ENCODE measurements around the gene ZBTB3. TPM values are rescaled to one million over a fixed set of nuclear protein-coding genes. Genes with fewer than 3 reads are reported as not detected.

Gene ZBTB3
- total and polyA plus RNA-seq, 9 of the 15 experiments (the other 6 are each of a cell fraction or from before 2014, with no cell fraction given), result 1.9 to 10.0 (median 4.9) TPM

GRCh38 chr11:62791501-62792201 is 37.7 kb upstream of the ZBTB3 start, which contains the start of gene TMEM223 (continued):
- no peak for TF ChIP-seq MYC (IDR thresholded peaks at IDR 0.05; ENCODE audit: low read depth, low read length)
- no peak; the same call in 1 of the 2 replicates for TF ChIP-seq MYC (CRISPR knock-in tag; IDR thresholded peaks at IDR 0.05; ENCODE audit: borderline replicate concordance, low read depth)
- no peak for TF ChIP-seq CHAMP1 (IDR thresholded peaks at IDR 0.05)
- TF ChIP-seq DNMT1 (IDR thresholded peaks at IDR 0.05), result peak; percentile 90
- TF ChIP-seq ZNF449 (CRISPR knock-in tag; IDR thresholded peaks at IDR 0.05), result no peak
- TF ChIP-seq CBX3 (IDR thresholded peaks at IDR 0.05; ENCODE audit: borderline replicate concordance in 1 of 2, low read length in 2 of 2), result no peak; a peak in 1 of 3 replicates
- TF ChIP-seq SMARCA4 (IDR thresholded peaks at IDR 0.05), result no peak
- peak; percentile 69 to 81 for TF ChIP-seq MNT (conservative IDR thresholded peaks at IDR 0.05)
- TF ChIP-seq DACH1 (IDR thresholded peaks at IDR 0.05; ENCODE audit: partially characterized antibody), result no peak
- TF ChIP-seq GTF3C2 (IDR thresholded peaks at IDR 0.05; ENCODE audit: borderline replicate concordance, extremely low read depth, insufficient read length), result no peak
- TF ChIP-seq HNRNPK (IDR thresholded peaks at IDR 0.05; ENCODE audit: low read depth, low read length, poor library complexity, severe bottlenecking), result no peak
- TF ChIP-seq GABPA (tag; conservative IDR thresholded peaks at IDR 0.05; ENCODE audit: low read depth), result peak; percentile 94
- peak; percentile 66 for TF ChIP-seq CXXC5 (CRISPR knock-in tag; IDR thresholded peaks at IDR 0.05)
- TF ChIP-seq MEIS2 (IDR thresholded peaks at IDR 0.05; ENCODE audit: partially characterized antibody), result no peak
- peak; percentile 46; the same call in 1 of the 2 replicates for TF ChIP-seq NFIC (IDR thresholded peaks at IDR 0.05)
- TF ChIP-seq MXI1 (IDR thresholded peaks at IDR 0.05; ENCODE audit: low read depth, low read length), result peak; percentile 47; the same call in 1 of the 2 replicates
- TF ChIP-seq TCFL5 (CRISPR knock-in tag; conservative IDR thresholded peaks at IDR 0.05), result no peak
- TF ChIP-seq ZBTB2 (IDR thresholded peaks at IDR 0.05), result no peak

Measured in K562 (cell line).